ENCODE data around the gene ABCA8.

- TF ChIP-seq POLR2AphosphoS5 (IDR thresholded peaks at IDR 0.05; ENCODE audit: low read length) (no peak), ZBTB33 (IDR thresholded peaks at IDR 0.05) (no peak), HDAC6 (IDR thresholded peaks at IDR 0.05; ENCODE audit: unreplicated experiment) (no peak), EP300 (IDR thresholded peaks at IDR 0.05; ENCODE audit: borderline replicate concordance in 1 of 2, control insufficient read depth in 1 of 2, low read depth in 2 of 2, low read length in 2 of 2) (no peak), MYB (IDR thresholded peaks at IDR 0.05; ENCODE audit: borderline replicate concordance, low read depth, low read length) (no peak), ELK1 (IDR thresholded peaks at IDR 0.05; ENCODE audit: low read depth, low read length) (no peak)
These were observed 17.2 kb downstream of the ABCA8 start for GRCh38 chr17:68937890-68938514.

Data from GM12878 (cell line).